Activated CD4-positive, alpha-beta T cell treated with anti-CD3 and anti-CD28 coated beads, Interleukin-2, amount 50 U/mL, for 1 hour (primary cell): ENCODE measurements around the gene C5AR2.
"Not testable (repeated sequence)": the region's sequence is repeated elsewhere in the genome, so short reads cannot be mapped to it uniquely, and the experiment has no call there.

Experiments
- DNase-seq: peaks from one replicate; pipeline ENCODE4 v3.0.0-alpha.2; 2020

The C5AR2 gene

DNA sequence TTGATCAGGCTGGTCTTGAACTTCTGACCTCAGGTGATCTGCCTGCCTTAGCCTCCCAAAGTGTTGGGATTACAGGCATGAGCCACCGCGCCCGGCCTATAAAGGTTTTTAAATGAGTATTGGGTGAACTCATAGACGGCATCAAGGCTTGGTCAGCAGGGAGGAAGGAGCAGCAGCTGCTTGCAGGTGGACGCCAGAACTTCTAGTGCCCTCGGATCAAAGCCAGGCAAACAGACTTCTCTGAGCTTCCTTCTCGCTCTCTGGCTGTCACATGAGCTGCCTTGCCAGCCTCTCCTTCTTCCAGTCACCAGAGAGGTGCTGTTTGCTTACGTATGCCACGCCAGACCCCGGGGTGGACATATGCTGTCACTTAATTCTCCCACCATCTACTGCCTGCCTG, 33.5 kb downstream of the C5AR2 start:
- DNase-seq: not testable (repeated sequence)

DNA sequence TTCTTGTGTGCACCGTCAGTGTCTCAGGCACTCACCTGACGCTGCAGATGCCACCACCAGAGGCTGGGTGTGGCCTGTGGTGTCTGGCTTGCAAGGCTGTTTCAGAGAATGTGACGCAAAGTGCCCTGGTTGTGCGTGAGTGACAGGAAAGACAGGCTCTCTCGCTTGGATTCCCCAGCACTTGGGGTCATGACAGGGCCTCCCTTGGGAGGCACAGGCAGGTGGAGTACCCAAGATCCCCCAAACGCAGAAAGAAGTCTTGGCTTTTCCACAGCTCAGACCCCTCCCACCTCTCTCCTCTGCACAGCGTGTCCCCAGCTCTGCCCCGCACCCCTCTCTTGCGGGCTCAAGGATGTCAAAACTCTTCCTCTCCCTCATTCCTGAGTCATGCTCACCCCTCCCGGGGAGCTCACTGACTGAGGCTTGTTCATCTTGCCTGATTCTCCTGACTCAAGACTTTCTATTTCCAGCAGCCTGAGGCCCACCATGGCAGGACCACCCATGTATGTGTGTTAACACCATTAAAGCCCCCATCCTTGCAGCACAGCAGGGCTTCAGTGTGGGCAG, 38.2 kb downstream of the C5AR2 start:
- DNase-seq: no peak

DNA sequence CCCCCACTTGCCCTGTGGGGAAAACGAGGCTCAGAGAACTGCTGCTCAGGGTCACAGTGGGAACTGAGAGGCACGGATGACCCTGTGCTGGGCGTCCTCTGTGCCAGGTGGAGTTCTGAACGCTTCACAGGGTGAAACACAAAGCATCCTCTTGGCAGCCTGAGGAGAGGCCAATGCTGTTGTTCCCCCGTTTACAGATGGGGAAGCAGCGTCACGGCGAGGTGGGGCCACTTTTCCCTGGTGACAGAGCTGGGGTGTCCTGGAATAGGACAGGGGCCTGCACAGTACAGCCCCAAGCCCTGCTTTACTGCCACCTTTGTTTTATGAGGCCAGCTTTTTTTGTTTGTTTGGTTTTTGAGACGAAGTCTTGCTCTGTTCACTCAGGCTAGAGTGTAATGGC, 39.3 kb downstream of the C5AR2 start:
- DNase-seq: no peak

GRCh38 chr19:47372603-47373002, 40.6 kb downstream of the C5AR2 start:
- DNase-seq: no peak

GRCh38 chr19:47373246-47374240, 41.6 kb downstream of the C5AR2 start:
- DNase-seq: no peak

DNA sequence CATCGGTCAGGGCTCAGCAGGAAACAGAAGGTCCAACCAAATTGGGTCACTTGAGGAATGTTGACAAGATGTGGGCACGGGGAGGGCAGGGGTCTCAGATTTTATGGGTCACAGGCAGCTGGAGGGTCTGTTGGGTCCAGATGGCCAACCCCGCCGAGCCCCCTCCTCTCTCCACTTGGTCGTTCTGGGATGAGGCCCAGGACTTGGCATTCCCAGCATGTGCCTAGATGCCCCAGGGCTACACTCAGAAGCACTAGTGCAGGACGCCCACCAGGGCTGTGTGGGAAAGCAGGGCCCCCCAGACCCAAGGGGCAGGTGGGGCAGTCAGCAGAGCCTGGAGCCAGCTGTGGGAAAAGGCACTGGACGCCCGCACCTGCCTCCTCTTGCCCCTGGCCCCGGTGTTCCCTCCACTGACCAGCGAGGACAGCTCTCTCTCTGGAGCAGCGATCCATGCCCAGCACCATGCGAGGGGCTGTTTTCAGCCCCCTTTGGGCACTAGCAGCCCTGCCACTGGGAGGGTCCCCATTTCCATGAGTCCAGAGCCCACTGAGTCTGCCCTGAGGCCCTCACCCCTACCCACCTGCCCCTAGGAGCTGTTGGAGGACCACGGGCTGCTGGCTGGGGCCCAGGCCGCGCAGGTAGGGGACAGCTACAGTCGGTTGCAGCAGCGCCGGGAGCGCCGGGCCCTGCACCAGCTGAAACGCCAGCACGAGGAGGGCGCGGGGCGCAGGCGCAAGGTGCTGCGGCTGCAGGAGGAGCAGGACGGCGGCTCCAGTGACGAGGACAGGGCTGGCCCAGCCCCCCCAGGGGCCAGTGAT, 43.1 kb downstream of the C5AR2 start:
- no peak for DNase-seq

- no peak for DNase-seq
Observed at GRCh38 chr19:47375694-47376588, 44.0 kb downstream of the C5AR2 start.

DNA sequence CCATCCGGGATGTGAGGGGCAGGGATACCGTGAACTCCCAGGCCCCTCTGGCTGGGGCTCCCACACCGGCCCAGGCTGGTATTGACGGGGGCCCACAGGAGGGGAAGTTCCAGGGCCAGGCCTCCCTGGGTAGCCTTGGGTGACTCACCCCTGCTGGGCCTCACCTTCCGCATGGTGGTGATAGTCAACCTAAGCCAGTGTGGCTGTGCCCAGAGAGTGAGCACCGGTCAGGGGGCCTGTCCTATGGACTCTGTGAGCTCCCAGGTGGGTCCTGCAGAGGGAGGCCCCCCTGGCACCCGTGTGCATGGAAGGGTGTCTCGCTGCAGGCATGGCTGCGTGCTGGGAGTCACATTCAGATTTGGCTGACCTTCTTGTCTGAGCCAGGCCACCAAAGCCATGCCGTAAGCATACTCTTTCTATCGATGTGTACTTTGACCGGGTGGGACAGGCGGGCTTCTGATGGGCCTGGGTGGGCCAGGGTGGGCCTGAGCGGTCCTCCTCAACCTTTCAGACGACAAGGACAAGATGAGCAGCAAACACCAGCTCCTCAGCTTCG, 44.7 kb downstream of the C5AR2 start:
- no peak for DNase-seq

GRCh38 chr19:47377208-47377701, 45.3 kb downstream of the C5AR2 start:
- DNase-seq: no peak

GRCh38 chr19:47377801-47378200, 45.8 kb downstream of the C5AR2 start:
- DNase-seq: no peak

DNA sequence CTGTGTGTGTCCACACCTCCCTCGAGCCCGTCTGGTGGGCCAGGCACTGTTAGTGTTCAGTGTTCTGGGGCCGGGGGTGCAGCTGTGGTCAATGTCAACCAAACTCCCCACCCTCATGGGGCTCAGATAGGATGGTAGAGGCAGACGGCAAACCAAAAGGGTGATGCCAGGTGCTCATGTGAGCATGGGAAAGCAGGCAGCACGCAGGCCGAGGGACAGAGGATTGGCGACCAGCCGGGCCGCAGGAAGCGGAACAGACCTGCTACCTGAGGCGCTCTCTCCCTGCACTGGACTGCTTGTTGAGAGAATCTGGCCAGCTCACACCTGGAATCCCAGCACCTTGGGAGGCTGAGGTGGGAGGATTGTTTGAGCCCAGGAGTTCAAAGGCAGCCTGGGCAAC, 46.3 kb downstream of the C5AR2 start:
- DNase-seq: no peak

- DNase-seq: no peak
Observed at GRCh38 chr19:47379381-47379938, 47.5 kb downstream of the C5AR2 start.

- no peak for DNase-seq
Observed at GRCh38 chr19:47380559-47380958, 48.6 kb downstream of the C5AR2 start.

GRCh38 chr19:47381121-47381520, 49.1 kb downstream of the C5AR2 start:
- DNase-seq: no peak

- no peak for DNase-seq
Observed at GRCh38 chr19:47381653-47382279, 49.8 kb downstream of the C5AR2 start.

DNA sequence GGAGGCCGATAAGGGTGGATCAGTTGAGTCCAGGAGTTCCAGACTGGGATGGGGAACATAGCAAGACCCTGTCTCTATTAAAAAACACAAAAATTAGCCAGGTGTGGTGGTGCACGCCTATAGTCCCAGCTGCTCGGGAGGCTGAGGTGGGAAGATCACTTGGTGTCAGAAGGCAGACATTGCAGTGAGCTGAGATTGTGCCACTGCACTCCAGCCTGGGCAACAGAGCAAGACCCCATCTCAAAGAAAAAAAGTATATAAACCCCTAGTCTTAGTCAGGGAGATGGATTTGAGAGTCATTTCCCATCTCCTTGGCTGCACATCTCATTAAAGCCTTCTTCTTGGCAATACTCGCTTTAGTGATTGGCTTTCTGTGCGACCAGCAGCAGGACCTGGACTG, 51.9 kb downstream of the C5AR2 start:
- DNase-seq: not testable (repeated sequence)

DNA sequence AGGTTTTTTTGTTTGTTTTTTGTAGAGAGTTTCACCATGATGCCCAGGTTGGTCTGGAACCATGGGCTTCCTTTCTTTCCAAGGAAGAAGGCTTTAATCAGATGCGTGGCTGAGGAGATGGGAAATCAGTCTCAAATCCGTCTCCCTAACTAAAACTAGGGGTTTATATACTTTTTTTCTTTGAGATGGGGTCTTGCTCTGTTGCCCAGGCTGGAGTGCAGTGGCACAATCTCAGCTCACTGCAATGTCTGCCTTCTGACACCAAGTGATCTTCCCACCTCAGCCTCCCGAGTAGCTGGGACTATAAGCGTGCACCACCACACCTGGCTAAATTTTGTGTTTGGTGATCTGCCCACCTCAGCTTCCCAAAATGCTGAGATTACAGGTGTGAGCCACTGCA, 52.6 kb downstream of the C5AR2 start:
- not testable (repeated sequence) for DNase-seq

- not testable (repeated sequence) for DNase-seq
Observed at GRCh38 chr19:47386582-47386981, 54.6 kb downstream of the C5AR2 start.

- DNase-seq: not testable (repeated sequence)
Observed at GRCh38 chr19:47387623-47388022, 55.6 kb downstream of the C5AR2 start.

DNA sequence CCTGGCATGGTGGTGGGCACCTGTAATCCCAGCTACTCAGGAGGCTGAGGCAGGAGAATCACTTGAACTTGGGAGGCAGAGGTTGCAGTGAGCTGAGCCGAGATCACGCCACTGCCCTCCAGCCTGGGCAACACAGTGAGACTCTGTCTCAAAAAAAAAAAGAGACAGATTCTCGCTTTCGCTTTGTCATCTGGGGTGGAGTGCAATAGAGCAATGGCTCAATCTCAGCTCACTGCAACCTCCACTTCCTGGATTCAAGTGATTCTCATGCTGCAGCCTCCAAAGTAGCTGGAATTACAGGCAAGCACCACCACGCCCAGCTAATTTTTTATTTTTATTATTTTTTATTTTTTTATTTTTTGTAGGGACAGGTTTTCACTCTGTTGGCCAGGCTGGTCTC, 56.7 kb downstream of the C5AR2 start:
- DNase-seq: not testable (repeated sequence)

DNA sequence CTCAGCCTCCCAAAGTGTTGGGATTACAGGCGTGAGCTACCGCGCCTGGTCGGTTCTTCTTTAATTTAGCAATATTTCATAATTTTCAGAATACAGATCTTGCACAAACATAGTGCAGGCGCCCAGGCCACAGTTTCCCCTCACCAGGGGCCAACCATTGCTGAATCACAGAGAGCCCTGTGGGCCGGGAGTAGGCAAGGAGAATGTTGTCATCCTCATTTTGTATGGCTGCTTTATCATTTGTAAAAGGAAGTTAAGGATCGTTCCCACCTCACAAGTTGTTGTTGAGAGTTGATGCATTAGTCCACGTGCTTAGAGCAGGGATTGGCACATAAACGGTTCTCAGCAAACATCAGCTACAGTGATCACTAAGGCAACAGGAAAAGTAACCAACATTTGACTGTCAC, 57.2 kb downstream of the C5AR2 start:
- DNase-seq: no peak
